Adrenal gland (tissue), 5 donors: ENCODE results near the gene ZNF800.

Experiments
- POLR2A ChIP-seq, 2 donors: fragments of 450-650 bp; IDR thresholded peaks; one replicate each; pipeline ENCODE4 v1.6.1; 2017; ENCODE audit warnings: antibody characterized with exemption in 2 of 2, mild to moderate bottlenecking in 2 of 2, moderate library complexity in 1 of 2
- TF ChIP-seq, protein P1 (sequence below), 6 experiments: fragments of 450-650 bp in 4 of 6; fragments of 200-600 bp in 2 of 6; sonication (generic) in 1 of 6; IDR thresholded peaks; 1 replicate in 5 of 6; 2 replicates in 1 of 6; pipeline versions ENCODE4 v1.5.1 to v1.8.0; 2016 to 2021; ENCODE audit warnings: antibody characterized with exemption in 6 of 6, mild to moderate bottlenecking in 2 of 6, moderate library complexity in 1 of 6
- donor health status: DM: no; HTN: no; CAD: no.

DNA sequence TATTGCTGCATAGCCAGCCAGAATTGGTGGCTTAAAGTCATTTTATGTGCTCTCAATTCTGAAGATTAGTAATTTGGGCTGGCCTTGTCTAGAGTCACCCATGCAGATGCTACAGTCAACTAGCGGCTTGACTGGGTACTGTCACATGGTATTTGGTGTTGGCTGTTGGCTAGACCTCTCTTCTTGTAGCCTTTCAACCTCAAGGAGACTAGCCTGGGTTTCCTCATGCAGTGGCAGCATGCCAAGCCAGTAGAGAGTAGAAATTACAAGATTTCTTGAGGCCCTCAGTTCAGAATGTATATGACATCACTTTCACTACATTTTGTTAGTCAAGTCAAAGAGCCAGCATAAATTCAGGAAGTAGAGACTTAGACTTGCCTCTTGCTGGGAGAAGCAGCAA lies 3.7 kb upstream of the ZNF800 start:
- TF ChIP-seq, protein P1, sequence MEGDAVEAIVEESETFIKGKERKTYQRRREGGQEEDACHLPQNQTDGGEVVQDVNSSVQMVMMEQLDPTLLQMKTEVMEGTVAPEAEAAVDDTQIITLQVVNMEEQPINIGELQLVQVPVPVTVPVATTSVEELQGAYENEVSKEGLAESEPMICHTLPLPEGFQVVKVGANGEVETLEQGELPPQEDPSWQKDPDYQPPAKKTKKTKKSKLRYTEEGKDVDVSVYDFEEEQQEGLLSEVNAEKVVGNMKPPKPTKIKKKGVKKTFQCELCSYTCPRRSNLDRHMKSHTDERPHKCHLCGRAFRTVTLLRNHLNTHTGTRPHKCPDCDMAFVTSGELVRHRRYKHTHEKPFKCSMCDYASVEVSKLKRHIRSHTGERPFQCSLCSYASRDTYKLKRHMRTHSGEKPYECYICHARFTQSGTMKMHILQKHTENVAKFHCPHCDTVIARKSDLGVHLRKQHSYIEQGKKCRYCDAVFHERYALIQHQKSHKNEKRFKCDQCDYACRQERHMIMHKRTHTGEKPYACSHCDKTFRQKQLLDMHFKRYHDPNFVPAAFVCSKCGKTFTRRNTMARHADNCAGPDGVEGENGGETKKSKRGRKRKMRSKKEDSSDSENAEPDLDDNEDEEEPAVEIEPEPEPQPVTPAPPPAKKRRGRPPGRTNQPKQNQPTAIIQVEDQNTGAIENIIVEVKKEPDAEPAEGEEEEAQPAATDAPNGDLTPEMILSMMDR (IDR thresholded peaks at IDR 0.05) = peak in 1 of 6 experiments; percentile 3
- TF ChIP-seq POLR2A (IDR thresholded peaks at IDR 0.05) = no peak
